Caki2 (cell line): ENCODE data around the gene COPS9. TPM values are rescaled to one million over a fixed set of nuclear protein-coding genes. Genes with fewer than 3 reads are reported as not detected.

Experiments used
- DNase-seq: peaks from one replicate; pipeline ENCODE4 v3.0.0-alpha.2; 2015; ENCODE audit warnings: low read depth
- in situ Hi-C: cut with HindIII; loops from 2 replicates; pipeline ENCODE4 v1.10.0; 2016; ENCODE audit warnings: low sequenced_read_pairs, low pct_unique_long_range_greater_than_20kb, mixed read lengths
- total RNA-seq: library from RNA; depleted of rRNA; stranded (reverse); fragments of >200 nt; shearing (Covaris generic); gene quantifications from 2 replicates; pipeline ENCODE4 v1.2.3, GENCODE V29; 2014; ENCODE audit warnings: low replicate concordance

The COPS9 gene
- total RNA-seq, 1 experiment from 2014 or later: 72.6 TPM

- no peak for DNase-seq
- in situ Hi-C loops: no loop called here
These were observed 31.4 kb upstream of the COPS9 start for GRCh38 chr2:240167588-240167880.

- in situ Hi-C loops: no loop called here
- DNase-seq: no peak
These were observed 30.9 kb upstream of the COPS9 start for GRCh38 chr2:240166761-240167587.

- in situ Hi-C loops: no loop called here
- no peak for DNase-seq
These were observed 30.1 kb upstream of the COPS9 start for GRCh38 chr2:240166191-240166590.

GRCh38 chr2:240165661-240166060, 29.6 kb upstream of the COPS9 start:
- in situ Hi-C loops: no loop called here
- DNase-seq: no peak

- in situ Hi-C loops: no loop called here
These were observed 28.9 kb upstream of the COPS9 start for GRCh38 chr2:240165034-240165433.

GRCh38 chr2:240164586-240164985, 28.5 kb upstream of the COPS9 start:
- DNase-seq: no peak
- in situ Hi-C loops: no loop called here

More at GRCh38 chr2:240165034-240165433, 28.9 kb upstream of the COPS9 start:
- no peak for DNase-seq

- in situ Hi-C loops: no loop called here
- DNase-seq: no peak
These were observed 27.9 kb upstream of the COPS9 start for GRCh38 chr2:240163844-240164574.

- DNase-seq: no peak
- in situ Hi-C loops: no loop called here
These were observed 27.0 kb upstream of the COPS9 start for GRCh38 chr2:240162939-240163714.

GRCh38 chr2:240162531-240162930, 26.4 kb upstream of the COPS9 start:
- no peak for DNase-seq
- in situ Hi-C loops: no loop called here

- no peak for DNase-seq
- in situ Hi-C loops: no loop called here
These were observed 25.9 kb upstream of the COPS9 start for GRCh38 chr2:240162032-240162431.

GRCh38 chr2:240161087-240161750, 25.1 kb upstream of the COPS9 start:
- no peak for DNase-seq
- in situ Hi-C loops: no loop called here

GRCh38 chr2:240160291-240161086, 24.4 kb upstream of the COPS9 start:
- no peak for DNase-seq
- in situ Hi-C loops: no loop called here

GRCh38 chr2:240159251-240159839, 23.2 kb upstream of the COPS9 start:
- DNase-seq: no peak
- in situ Hi-C loops: no loop called here

GRCh38 chr2:240157147-240157470, 21.0 kb upstream of the COPS9 start:
- in situ Hi-C loops: no loop called here
- DNase-seq: no peak

GRCh38 chr2:240156435-240157146, 20.5 kb upstream of the COPS9 start:
- no peak for DNase-seq
- in situ Hi-C loops: no loop called here

- in situ Hi-C loops: no loop called here
- DNase-seq: no peak
These were observed 19.8 kb upstream of the COPS9 start for GRCh38 chr2:240155745-240156390.
